ENCODE results near the gene KLF12.

KLF12 gene

DNA sequence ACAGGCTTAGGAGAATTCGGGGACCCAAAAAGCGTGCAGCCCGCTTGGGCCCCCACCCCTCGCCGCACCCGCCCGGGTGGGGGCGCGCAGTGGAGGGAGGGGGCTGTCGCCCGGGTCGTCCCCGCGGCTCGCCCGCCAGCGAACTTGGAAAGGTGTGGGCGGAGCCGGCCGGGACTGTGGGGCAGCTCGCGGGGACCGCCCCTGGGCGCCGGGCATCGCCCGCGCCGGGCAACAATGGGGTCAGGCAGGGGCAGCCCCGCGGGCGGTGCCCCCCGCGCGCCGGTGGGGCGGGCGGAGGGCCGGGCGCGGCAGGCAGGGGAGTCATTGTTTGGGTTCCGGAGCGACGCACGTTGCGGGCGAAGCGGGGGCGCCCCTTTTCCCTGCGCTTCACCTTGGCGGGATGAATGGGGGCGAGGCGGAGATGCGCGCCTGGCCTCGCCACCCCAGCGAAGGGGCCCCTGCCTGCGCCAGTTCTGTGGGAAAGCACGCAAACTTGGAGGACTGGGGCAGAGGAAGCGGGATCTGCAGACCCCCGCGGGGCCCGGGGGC, 647 bp upstream of the KLF12 start:
- DNase-seq = peak; percentile 76

DNA sequence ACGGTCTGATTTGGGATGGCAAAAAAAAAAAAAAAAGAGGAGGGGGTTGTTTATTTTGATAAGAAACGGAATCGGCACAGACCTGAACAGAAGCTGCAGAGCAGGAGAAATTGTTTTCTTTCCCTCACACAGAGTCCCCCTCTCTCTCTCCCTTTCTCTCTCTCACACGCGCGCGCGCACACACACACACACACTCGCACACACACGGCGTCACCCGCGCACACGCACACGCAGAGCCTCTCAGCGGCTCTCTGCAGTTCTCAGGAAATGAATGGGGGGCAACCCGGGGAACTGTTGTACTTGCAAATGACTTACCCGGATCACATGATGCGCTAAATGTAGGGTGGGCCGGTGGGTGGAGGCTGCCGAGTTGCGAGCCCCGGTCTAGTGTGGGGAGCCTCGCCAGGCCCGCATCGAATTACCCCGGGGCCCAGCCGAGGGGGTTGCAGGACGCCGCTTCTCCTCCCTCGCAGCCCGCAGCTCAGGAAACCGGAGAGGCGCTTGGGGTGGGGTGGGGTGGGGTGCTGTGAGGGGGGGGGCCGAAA, 475 bp downstream of the KLF12 start:
- peak; percentile 87 for DNase-seq

DNA sequence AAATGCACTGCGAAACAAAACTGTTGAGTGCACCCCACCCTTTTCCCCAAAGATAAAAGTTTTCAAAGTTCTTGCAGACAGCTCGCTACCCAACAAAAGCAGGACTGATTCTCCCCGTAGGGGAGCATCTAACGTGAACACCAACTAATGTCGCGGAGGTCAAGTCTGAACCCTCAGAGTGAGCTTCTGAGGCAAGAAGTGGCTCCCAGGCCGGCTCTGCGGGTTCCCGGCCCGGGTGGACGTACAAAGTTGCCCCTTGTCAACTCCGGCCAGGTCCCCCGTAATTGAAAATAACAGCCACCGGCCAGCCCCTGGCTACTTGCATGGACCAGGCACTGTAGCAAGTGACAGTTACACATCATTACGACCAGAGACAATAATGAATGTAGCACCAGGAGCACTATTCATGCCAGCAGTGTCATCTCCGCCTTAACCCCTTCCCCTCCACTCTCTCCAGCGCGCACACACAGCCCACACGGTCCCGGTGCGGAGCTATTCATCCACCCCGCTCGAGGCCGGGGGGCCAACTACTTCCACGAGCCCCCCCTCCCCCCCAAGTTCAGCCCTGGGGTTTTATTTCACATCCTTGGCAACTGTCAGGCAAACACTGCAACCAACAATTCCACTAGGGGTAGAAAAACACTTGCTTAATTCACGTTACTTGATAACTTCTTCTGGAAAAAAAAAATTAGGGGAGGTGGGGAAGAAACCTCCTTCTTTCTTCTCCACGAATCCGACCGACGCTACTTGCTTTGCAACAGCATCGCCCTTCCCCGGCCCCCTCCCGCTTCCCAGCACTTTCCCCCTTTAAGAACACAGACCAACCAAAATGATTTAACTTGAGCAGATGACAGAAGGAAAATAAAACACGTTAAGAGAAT, 1.2 kb downstream of the KLF12 start:
- DNase-seq = peak; percentile 61

DNA sequence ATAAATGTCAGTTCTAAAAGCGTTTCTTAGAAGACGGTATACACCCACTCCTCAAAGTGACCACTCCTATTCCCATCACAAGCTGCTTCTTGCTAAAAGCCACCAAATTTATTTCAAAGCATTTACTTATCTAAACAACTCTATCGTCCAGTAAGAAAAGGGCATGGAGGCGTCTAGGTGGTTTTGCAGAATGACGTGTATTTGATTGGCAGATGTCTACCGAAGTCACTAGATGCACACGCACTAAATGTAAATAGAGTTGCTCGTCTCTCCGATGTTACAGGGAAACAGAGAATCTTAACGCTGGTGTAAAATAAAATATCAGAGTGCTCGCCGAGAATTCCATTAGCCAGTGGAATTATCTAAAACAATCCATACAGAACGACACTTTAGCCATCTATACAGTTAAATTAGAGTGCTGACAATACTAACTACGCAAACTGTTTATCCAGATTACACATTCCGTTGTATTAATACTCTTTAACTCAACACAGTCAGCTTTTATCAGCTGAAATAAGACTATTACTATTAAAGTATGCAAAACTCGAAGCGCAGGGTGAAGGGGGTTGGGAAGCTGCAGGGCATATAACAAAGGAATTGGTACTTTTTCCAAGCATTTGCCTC, 1.9 kb downstream of the KLF12 start:
- DNase-seq = peak; percentile 52

DNA sequence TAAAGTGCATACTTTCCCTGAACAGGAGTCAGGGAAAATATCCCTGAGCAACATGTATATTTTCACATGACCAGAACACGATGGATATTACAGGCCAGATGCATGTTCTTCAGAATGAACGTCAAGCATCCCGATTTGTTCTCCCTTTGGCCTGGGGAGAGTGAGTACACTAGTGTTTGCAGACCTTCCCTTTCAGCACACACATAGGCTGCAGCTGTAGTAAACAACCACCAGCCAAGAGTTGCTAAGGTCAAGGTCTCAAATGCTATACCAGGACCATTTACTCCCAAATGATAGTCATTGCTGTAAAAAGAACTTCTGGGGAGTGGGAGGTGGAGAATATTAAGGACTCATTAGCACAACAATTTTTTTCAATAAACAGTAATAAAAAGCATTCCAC, 3.0 kb downstream of the KLF12 start:
- no peak for DNase-seq

DNA sequence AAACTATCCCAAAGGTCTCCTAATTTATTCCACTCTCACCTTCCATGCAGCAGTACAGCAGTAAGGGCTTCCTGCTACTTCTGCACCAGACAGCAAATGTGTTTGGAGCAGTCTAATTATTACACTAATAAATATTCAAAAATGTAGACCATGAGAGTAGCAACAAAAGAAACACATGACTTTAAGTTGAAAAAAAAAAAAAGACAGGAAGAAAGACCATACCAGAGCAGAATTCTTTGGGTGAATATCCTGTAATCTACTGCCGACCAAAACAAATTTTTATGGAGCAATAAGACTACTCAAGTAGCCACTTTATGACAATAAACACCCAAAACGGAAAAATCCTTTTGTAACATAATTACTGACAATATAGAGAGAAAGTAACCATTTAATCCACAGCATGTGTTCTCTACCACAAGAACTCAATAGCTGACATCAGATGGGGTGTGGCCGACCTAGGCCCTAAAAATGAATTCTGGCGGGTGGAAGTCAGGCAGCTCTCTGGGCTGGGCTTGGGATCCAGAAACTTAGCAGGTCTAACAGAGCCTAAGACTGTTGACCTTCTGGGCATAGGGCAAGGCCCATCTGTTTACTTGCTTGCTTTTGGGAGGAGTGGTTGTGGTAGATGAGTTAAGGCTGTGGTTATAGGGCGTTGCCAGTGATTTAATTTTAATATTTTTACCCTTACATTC, 4.6 kb downstream of the KLF12 start:
- peak; percentile 16 for DNase-seq

DNA sequence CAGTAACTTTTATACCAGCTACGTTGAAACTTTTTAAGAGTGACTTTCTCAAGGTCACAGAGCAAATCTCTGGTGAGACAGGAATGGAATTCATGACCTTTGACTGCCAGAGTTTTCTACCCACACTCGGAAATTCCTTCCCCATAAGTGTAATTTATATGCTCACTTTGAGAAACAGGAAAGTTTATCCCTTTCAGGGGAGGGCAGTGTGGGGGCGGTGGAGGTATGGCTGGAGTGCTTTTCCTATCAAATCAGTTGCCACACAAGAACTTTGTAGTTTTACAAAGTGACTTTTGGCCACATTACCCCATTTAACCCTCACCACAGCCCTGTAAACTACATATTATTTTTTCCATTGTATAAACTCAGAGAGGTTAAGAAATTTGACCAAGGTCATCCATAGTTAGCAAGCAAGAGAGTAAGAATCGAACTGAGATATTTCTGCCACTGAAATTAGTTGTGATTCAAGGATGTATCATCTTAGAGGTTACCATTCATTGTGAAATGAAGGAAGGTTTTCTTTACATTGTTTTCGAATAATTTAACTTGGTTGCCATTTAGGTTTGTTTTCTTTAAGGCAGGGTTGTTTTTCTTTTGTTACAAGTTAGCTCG, 5.9 kb downstream of the KLF12 start:
- DNase-seq = peak; percentile 43

DNA sequence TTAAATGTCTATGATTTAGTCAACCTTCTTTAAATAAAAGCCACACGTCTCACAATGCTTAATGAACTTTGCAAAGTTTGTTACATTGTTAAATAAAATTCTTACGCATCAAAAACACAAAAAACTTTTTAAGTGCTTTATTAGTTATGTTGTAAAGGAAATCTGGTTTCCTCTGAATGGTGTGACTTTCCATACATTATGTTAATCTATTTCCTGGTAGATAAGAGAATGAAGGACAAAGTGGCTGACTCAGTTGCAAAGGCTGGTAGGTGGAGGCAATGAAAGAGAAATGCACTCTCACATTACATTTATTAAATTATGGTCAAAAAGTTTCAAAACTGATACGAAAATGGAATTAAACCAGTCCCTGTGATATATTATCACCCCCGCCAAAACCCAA, 15.9 kb downstream of the KLF12 start:
- no peak for DNase-seq

DNA sequence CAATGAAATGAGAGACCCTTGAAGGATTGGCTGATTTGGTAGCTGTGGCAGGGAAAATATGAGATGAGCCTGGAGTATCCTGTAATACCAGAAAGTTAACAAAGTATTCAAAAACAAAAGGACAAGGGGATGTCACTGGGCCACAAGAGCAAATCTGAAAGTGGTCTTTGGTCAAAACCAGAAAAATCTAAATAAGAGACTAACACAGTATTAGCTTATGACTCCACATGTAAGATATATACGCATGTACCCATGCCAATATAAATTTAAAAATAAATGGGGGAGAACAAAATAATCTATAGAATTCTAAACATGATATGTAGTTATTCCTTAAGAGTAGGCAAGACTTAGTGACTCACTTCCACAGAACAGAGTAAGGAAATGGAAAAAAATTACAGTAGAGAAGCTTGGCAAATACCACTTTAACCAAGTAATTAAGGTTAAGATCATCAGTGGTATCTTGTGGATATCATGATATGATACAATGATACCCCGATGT, 16.9 kb downstream of the KLF12 start:
- no peak for DNase-seq

DNA sequence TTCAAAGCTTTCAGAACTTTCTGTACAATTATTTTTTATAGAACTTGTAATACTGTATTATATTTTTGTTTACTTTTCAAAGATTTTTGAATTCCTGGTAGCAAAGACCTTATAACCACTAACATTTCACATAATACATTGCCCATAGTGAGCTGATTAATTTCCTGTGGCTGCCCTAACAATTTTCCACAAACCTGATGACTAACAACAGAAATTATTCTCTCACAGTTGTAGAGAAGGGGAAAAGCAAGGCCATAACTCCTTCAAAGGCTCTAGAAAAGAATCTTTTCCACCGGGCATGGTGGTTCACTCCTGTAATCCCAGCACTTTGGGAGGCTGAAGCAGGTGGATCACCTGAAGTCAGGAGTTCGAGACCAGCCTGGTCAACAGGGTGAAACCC, 19.1 kb downstream of the KLF12 start:
- no peak for DNase-seq

DNA sequence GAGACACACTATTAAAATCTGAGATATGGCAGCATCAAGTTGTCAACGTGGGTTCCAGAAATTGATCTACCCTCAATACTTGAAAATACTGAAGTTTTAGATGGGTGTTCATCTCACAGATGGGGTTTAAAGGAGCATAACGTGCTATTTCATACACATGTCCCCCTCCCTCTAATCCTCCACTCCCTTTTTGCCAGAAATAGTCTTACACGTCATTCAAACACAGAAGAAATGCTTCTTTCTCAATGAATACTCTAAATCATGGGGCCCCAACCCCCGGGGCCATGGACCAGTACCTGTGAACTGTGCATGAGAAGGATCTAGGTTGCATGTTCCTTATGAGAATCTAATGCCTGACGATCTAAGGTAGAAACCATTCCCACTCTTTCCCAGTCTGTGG, 19.6 kb downstream of the KLF12 start:
- no peak for DNase-seq

DNA sequence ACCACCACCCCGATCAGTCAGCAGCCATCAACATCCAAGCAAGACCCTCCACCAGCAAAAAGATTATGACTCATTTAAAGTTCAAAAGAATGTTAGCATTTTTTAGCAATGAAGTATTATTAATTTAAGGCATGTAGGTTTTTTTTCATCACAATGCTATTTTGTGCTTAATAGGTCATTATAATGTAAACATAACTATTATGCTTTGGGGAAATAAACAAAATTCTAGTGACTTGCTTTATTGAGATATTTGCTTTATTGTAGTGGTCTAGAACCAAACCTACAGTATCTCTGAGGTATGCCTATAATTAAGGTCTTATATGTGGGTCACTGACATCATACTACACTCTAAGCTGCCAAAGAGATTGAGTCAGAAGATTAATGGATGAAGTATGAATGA, 20.0 kb downstream of the KLF12 start:
- no peak for DNase-seq

DNA sequence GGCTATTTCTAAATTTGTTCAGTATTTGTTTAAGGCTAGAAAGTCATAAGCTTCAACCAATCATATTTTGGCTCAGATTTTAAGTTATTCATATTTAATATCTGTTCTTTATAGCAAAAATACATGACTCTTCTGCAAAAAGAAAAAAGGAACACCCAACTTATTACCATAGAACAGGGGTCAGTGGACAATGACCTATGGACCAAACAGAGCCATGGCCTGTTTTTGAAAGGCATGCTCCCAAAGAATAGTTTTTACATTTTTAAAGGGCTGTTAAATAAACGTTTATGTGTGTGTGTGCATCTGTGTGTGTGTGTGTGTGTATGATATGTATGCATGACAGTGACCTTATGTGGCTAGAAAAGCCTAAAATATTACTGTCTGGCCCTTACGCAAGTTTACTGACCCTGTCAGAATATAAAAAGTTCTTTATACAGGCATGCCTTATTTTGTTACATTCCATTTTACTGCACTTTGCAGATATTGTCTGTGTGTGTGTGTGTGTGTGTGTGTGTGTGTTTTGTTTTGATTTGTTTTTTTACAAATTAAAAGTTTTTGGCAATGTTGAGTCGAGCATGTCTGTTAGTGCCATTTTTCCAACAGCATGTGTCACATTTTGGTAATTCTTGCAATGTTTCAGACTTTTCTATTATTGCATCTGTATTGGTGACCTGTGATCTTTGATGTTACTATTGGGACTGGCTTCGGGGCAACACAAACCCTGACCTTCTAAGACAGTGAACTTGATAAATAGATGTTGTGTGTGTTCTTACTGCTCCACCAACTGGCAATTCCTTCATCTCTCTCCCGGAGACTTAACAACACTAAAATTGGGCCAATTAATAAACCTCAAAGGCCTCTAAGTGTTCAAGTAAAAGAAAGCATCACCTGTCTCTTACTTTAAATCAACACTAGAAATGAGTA, 22.0 kb downstream of the KLF12 start:
- no peak for DNase-seq

DNA sequence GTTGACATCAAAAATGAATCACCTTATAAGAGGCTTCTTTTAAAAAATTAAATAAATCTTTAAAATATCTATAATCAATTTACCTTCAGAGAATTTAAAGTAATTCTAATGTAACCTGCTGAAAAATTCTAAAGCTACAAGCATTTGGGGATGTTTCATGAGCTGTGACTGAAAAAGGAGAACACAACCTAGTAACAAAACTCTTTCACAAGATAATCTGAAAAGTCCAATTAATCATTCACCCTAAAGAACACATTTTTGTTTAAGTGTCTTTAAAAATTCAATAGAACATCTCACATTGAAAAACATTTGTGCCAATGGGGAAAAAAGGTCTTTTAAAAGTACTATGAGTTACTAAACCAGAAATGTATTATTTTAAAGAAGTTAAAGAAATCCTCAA, 22.8 kb downstream of the KLF12 start:
- no peak for DNase-seq

DNA sequence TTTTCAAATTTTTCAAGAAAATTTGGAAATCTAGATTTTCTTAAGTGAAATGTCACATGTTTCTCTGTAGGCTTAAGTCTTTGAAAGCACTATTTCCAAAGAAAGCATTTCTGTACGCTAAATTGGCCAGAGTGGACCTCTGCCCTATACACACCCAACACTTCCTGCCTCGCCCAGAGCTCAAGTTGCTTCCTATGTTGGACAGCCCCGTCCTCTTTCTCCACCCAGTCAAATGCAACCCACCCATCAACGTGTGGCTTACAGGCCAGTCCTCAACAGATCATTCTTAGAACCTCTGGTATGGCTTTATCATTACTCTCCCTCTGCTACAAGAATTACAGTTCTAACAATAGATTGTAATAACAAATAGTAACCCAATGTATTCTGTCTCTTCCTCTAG, 24.2 kb downstream of the KLF12 start:
- DNase-seq = no peak

DNA sequence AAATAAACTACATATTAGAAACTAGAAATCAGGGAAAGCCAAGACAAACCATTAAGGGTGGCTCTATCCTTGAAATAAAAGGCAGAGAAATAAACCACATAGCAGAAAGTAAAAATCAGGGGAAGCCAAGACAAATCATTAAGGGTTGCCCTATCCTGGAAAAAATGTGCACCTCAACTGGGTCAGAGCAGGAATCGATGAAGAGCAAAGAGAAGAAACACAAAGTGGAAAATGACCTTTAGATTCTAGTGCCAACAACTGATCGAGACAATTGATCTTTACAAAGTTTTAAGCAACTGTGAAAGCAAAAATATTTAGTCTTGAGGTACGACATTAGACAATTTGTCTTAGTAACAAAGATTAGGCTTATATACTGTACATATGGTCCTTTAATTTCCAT, 26.6 kb downstream of the KLF12 start:
- no peak for DNase-seq

DNA sequence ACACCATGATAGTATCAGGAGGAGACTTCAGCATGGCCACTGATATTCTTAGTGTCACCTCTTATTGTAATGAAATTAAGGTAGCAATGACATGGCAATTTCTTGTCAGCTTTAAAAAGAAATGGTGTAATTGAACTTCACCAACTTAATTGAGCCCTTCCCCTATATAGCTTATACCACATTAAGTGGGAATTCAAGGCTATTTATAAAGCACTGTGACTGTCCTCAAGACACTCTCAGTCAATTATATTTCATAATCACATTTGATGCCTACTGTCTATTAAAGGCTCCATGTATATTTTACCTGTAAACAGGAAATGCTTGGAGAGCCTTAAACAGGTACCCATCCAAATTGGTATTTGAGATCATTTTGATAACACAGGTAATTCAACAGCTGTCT, 28.3 kb downstream of the KLF12 start:
- no peak for DNase-seq

DNA sequence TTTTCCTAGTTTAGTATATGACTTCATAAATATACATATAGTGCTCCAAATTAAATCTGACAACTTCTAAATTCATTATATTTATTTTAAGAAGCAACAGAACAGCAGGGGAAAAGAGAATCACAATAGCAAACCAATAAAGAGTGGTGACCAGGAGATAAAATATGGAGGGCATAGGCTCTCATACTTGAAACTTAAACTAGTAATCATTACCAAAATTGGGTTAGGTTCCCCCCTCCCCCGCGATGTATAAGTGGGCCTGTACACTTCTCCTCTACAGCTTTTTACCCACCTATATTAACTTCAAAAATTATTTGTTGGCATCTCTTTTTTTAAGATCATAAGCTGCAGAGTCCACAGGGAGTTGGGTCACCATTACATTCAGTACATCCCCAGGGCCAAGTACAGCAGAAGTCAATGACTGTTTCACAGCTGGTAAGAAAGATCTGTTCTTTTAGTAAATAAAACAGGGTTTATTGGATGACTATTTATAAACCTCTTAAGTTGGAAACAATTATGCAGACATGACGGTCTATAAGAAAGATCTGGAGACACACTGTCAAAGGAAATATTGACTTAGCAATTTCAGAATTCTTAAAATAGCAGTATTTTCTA, 29.4 kb downstream of the KLF12 start:
- no peak for DNase-seq

DNA sequence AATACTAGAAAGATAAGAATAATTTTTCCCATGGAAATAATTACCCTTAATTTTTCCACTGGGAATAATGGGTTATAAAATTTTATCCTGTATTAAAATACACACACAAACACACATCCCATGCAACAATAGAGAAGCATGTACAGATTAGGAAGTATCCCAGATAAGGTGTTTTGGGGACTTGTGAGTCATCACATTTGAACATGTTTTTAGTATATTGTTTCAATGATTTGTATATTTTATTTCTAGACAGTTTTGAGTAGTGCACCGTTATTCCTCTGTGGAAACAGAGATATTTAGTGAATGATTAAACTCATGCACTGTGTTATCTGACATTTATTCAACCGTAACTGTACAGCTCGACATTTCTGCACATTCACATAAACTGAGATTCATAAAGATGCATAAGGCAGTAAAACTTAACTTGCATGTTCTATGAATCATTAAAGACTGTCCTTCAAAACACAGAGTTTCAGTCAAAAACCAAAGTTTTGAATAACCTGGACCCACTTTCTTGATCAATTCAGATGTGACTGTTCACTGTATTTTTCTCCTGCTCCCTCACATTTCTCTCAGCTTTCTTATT, 30.1 kb downstream of the KLF12 start:
- no peak for DNase-seq

DNA sequence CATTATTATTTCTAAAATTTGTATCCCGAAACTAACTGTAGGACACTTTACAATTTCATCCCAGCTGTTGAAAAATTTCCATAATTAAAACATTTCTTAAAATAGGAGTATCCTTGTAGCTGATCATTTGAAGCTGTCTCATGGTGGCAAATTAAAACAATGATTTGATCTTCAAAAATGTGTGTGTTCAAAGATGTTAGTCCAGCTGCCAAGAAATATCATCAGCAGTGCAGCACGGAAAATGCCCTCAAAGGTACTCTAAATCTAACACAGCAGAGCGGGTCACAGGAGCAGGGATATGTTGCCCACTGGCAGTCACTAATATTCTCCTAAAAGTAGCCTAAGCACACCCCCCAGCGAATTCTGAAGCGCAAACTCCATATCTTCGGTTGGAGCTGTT, 31.0 kb downstream of the KLF12 start:
- DNase-seq = no peak

DNA sequence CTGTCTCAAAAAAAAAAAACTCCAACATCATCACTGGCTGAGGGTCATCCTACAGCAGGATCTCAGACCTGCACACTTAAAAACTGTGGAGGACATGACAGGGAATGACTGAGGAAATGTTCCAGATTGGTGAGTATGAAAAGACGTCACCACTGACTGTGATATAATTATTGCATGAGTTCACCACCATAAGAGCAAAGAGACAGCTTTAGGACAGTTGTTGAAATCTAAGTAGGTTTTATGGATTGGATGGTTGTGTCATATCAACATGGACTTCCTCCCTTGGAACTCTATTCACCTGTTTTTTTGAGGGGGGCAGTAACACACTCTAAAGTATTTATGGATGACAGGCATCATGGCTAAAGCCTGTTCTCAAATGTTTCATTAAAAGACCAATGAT, 31.5 kb downstream of the KLF12 start:
- DNase-seq = no peak
